ENCODE data around the gene SSTR3.

Gene SSTR3

GRCh38 chr22:37157516-37158285 lies 54.6 kb downstream of the SSTR3 start:
- H3K27me3 ChIP-seq (ENCODE audit: control insufficient read depth, low read length) = peaks cover 18% of the 10 kb centered on the region
- no peaks in the 10 kb centered on the region for H3K36me3 ChIP-seq (ENCODE audit: control insufficient read depth, low read length)
- no peaks in the 10 kb centered on the region for H4K20me1 ChIP-seq (ENCODE audit: control insufficient read depth, insufficient read depth, low read depth, low read length)
- no peaks in the 10 kb centered on the region for H3F3A ChIP-seq (ENCODE audit: control insufficient read depth, insufficient read depth)
- no peaks in the 10 kb centered on the region for H3K4me1 ChIP-seq (ENCODE audit: control insufficient read depth, low read length)
- no peak overlapping the region for H3K4me3 ChIP-seq (ENCODE audit: low read length)
- H3K4me2 ChIP-seq (ENCODE audit: low read length) = no peak overlapping the region
- TF ChIP-seq, protein P1, sequence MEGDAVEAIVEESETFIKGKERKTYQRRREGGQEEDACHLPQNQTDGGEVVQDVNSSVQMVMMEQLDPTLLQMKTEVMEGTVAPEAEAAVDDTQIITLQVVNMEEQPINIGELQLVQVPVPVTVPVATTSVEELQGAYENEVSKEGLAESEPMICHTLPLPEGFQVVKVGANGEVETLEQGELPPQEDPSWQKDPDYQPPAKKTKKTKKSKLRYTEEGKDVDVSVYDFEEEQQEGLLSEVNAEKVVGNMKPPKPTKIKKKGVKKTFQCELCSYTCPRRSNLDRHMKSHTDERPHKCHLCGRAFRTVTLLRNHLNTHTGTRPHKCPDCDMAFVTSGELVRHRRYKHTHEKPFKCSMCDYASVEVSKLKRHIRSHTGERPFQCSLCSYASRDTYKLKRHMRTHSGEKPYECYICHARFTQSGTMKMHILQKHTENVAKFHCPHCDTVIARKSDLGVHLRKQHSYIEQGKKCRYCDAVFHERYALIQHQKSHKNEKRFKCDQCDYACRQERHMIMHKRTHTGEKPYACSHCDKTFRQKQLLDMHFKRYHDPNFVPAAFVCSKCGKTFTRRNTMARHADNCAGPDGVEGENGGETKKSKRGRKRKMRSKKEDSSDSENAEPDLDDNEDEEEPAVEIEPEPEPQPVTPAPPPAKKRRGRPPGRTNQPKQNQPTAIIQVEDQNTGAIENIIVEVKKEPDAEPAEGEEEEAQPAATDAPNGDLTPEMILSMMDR (IDR thresholded peaks at IDR 0.05; ENCODE audit: low read depth, low read length, poor library complexity, severe bottlenecking) = no peak
- TF ChIP-seq EZH2phosphoT487 (IDR thresholded peaks at IDR 0.05; ENCODE audit: borderline replicate concordance, low read length) = no peak
- H3K79me2 ChIP-seq (ENCODE audit: control insufficient read depth, low read length) = no peaks in the 10 kb centered on the region
- H3K27ac ChIP-seq (ENCODE audit: low read depth, low read length) = no peak overlapping the region
- peaks cover 9% of the 10 kb centered on the region for H3K9me3 ChIP-seq (ENCODE audit: control insufficient read depth, insufficient read depth, low read length)
- no peaks in the 10 kb centered on the region for H3K9me2 ChIP-seq (replicated peaks; ENCODE audit: control insufficient read depth, low read length)

DNA sequence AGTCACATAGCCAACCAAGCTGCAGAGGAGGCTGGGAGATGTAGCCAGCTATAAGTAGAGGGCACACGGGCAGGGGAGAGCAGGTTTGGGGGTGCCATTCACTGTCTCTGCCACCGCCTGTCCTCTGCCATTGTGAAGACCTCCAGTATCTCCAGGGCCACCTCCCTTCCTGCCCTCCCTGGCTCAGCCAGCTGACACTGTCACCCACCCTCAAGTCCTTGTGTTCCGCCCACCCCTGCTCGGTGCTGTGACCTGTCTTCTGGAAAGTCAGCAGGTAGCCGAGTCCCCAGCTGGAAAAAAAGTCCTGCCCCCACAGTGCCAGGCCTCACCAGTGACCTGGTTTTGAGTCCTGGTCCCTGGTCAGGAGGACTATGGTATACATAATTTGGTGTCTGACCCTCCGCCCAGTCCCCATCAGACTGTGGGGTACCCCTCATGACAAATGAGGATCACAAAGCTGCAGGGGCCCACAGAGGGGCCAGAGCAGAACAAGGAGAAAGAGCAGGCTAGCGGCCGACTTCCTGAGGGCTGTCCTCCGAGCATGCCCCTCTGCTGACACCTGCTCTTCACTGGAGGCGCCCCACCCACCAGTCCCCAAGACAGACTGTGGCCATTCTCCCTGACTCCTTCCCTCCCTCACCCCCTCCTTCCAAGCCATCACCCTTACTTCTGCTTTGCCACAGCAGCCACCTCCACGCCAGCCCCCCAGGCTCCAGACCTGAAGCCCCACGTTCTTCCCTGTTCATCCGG lies 55.4 kb downstream of the SSTR3 start:
- TF ChIP-seq, protein P1 (IDR thresholded peaks at IDR 0.05; ENCODE audit: low read depth, low read length, poor library complexity, severe bottlenecking) = no peak
- TF ChIP-seq EZH2phosphoT487 (IDR thresholded peaks at IDR 0.05; ENCODE audit: borderline replicate concordance, low read length) = no peak
- Histone ChIP-seq H3K4me2 (ENCODE audit: low read length) (no peak overlapping the region), H3K4me1 (ENCODE audit: control insufficient read depth, low read length) (no peaks in the 10 kb centered on the region), H3K9me3 (ENCODE audit: control insufficient read depth, insufficient read depth, low read length) (peaks cover 9% of the 10 kb centered on the region), H3K36me3 (ENCODE audit: control insufficient read depth, low read length) (no peaks in the 10 kb centered on the region), H3K79me2 (ENCODE audit: control insufficient read depth, low read length) (no peaks in the 10 kb centered on the region), H4K20me1 (ENCODE audit: control insufficient read depth, insufficient read depth, low read depth, low read length) (no peaks in the 10 kb centered on the region), H3K27ac (ENCODE audit: low read depth, low read length) (no peak overlapping the region), H3K27me3 (ENCODE audit: control insufficient read depth, low read length) (peaks cover 10% of the 10 kb centered on the region; the same call in 1 of the 2 replicates), H3F3A (ENCODE audit: control insufficient read depth, insufficient read depth) (no peaks in the 10 kb centered on the region), H3K4me3 (ENCODE audit: low read length) (no peak overlapping the region), H3K9me2 (replicated peaks; ENCODE audit: control insufficient read depth, low read length) (no peaks in the 10 kb centered on the region)

DNA sequence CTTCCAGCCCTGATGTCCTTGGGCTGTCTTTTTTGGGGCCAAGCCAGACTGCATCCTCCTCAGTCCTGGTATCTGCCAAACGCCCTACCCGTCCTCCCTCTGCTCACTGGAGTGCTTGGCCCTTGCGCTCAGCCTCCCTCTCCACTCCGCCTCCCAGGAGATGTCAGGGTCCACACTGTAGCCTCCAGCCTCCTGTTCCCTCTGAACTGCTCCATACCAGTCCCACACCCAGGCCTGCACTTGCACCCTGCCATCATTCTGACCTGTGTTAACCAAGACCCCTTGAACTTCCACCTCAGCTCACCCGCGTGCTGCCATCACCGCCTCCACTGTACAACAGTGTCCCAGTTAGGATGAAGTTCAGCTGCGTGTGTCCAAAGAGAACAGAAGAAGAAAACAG lies 56.3 kb downstream of the SSTR3 start:
- no peaks in the 10 kb centered on the region for H3K4me1 ChIP-seq (ENCODE audit: control insufficient read depth, low read length)
- no peaks in the 10 kb centered on the region for H3K9me2 ChIP-seq (replicated peaks; ENCODE audit: control insufficient read depth, low read length)
- no peak overlapping the region for H3K4me3 ChIP-seq (ENCODE audit: low read length)
- no peak for TF ChIP-seq EZH2phosphoT487 (IDR thresholded peaks at IDR 0.05; ENCODE audit: borderline replicate concordance, low read length)
- TF ChIP-seq, protein P1 (IDR thresholded peaks at IDR 0.05; ENCODE audit: low read depth, low read length, poor library complexity, severe bottlenecking) = no peak
- peaks cover 17% of the 10 kb centered on the region for H3K27me3 ChIP-seq (ENCODE audit: control insufficient read depth, low read length)
- no peaks in the 10 kb centered on the region for H3F3A ChIP-seq (ENCODE audit: control insufficient read depth, insufficient read depth)
- H3K36me3 ChIP-seq (ENCODE audit: control insufficient read depth, low read length) = no peaks in the 10 kb centered on the region
- H3K9me3 ChIP-seq (ENCODE audit: control insufficient read depth, insufficient read depth, low read length) = peaks cover under 1% of the 10 kb centered on the region; the same call in 1 of the 2 replicates
- no peak overlapping the region for H3K4me2 ChIP-seq (ENCODE audit: low read length)
- no peak overlapping the region for H3K27ac ChIP-seq (ENCODE audit: low read depth, low read length)
- no peaks in the 10 kb centered on the region for H4K20me1 ChIP-seq (ENCODE audit: control insufficient read depth, insufficient read depth, low read depth, low read length)
- no peaks in the 10 kb centered on the region for H3K79me2 ChIP-seq (ENCODE audit: control insufficient read depth, low read length)

Data from DOHH2 (cell line).